Measurements from ENCODE around the gene ZAP70. TPM values are rescaled to one million over a fixed set of nuclear protein-coding genes. Genes with fewer than 3 reads are reported as not detected.

The ZAP70 gene
- total and polyA plus RNA-seq, 2 donors from 2014 or later: 0.37 to 15.0 TPM

DNA sequence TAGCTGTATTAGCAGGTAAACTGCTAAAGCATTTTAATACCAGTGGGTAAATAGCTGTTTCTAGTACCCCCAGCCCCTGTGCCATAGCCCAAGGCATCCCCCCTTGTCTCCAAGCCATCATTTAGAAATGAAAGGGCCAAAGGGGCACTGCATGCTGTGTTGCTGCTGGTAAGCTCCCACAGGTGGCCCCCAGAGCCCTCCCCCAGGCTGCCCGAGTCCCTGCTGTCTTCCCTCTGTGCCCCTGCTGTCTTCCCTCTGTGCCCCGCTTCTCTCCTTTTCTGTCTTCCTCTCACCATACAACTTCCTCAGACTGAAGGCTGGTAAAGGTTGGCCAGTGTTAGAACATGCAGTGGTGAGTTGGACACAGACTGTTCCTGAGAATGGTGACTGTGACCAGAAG is 42.1 kb downstream of the ZAP70 start:
- no peak overlapping the region for H3K4me3 ChIP-seq (ENCODE audit: low read length in 3 of 3)
- no peak for TF ChIP-seq CTCF (IDR thresholded peaks at IDR 0.05; ENCODE audit: borderline replicate concordance, extremely low read depth, insufficient read depth)
- H3K9me3 ChIP-seq (ENCODE audit: control insufficient read depth in 2 of 3, insufficient read depth in 1 of 3, low read length in 3 of 3): no peaks in the 10 kb centered on the region
- H3K9ac ChIP-seq (ENCODE audit: low read length in 3 of 3): no peak overlapping the region
- intact Hi-C loops (cut with DNase I): no loop called here
- no peak for FAIRE-seq
- no peak overlapping the region for H3K27ac ChIP-seq (ENCODE audit: low read depth in 2 of 2, low read length in 2 of 2)
- H3K4me1 ChIP-seq (ENCODE audit: control insufficient read depth in 2 of 3, insufficient read depth in 2 of 3, low read depth in 1 of 3, low read length in 3 of 3): no peaks in the 10 kb centered on the region
- no peaks in the 10 kb centered on the region for H3K27me3 ChIP-seq (ENCODE audit: control insufficient read depth, insufficient read depth, low read length)
- no peak for DNase-seq
- peaks cover 5 to 42% (median 22%) of the 10 kb centered on the region in 3 donors for H3K36me3 ChIP-seq (ENCODE audit: control insufficient read depth in 2 of 3, insufficient read depth in 3 of 3, low read length in 3 of 3)

- no peak for TF ChIP-seq CTCF (IDR thresholded peaks at IDR 0.05; ENCODE audit: borderline replicate concordance, extremely low read depth, insufficient read depth)
- intact Hi-C loops (cut with DNase I): no loop called here
- Histone ChIP-seq H3K36me3 (ENCODE audit: control insufficient read depth in 2 of 3, insufficient read depth in 3 of 3, low read length in 3 of 3) (peaks cover 5 to 47% (median 31%) of the 10 kb centered on the region in 3 donors), H3K4me3 (ENCODE audit: low read length in 3 of 3) (no peak overlapping the region), H3K4me1 (ENCODE audit: control insufficient read depth in 2 of 3, insufficient read depth in 2 of 3, low read depth in 1 of 3, low read length in 3 of 3) (no peaks in the 10 kb centered on the region), H3K9ac (ENCODE audit: low read length in 3 of 3) (no peak overlapping the region), H3K27ac (ENCODE audit: low read depth in 2 of 2, low read length in 2 of 2) (no peak overlapping the region), H3K9me3 (ENCODE audit: control insufficient read depth in 2 of 3, insufficient read depth in 1 of 3, low read length in 3 of 3) (no peaks in the 10 kb centered on the region), H3K27me3 (ENCODE audit: control insufficient read depth, insufficient read depth, low read length) (no peaks in the 10 kb centered on the region)
- DNase-seq (no peak), FAIRE-seq (no peak)
Measured at GRCh38 chr2:97757062-97757461, 43.7 kb downstream of the ZAP70 start.

DNA sequence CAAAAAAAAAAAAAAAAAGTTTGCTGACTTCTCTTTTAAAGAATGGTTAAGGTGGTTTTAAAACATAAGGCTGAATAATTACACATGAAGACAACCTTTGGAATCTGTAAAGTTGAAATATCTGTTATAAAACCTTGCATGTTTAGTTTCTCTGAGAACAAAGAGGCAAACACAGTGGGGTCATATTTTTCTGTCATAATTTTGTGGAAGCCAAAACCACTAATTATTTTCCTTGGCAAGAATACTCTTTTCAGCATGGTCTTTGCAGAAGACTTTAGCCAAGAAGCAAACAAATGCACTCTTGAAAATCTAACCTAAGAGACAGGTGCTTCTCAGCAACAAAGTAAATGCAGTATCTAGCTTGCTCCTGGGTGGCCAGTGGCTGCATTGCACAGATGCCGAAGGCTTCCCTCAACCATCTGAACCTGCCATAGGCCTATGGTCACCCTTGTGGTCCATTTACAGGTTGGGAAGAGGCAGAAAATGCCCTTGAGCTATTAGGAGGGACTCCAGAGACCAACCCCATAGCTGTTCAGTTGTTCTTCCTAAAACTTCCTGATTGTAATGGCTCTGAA is 44.8 kb downstream of the ZAP70 start:
- intact Hi-C loops (cut with DNase I): no loop called here
- H3K9ac ChIP-seq (ENCODE audit: low read length in 3 of 3): no peak overlapping the region
- DNase-seq (peak in 1 of 5 donors; percentile 7), FAIRE-seq (no peak)
- peaks cover 5 to 47% (median 34%) of the 10 kb centered on the region in 3 donors for H3K36me3 ChIP-seq (ENCODE audit: control insufficient read depth in 2 of 3, insufficient read depth in 3 of 3, low read length in 3 of 3)
- H3K4me1 ChIP-seq (ENCODE audit: control insufficient read depth in 2 of 3, insufficient read depth in 2 of 3, low read depth in 1 of 3, low read length in 3 of 3): no peaks in the 10 kb centered on the region
- H3K9me3 ChIP-seq (ENCODE audit: control insufficient read depth in 2 of 3, insufficient read depth in 1 of 3, low read length in 3 of 3): no peaks in the 10 kb centered on the region
- no peak overlapping the region for H3K27ac ChIP-seq (ENCODE audit: low read depth in 2 of 2, low read length in 2 of 2)
- H3K27me3 ChIP-seq (ENCODE audit: control insufficient read depth, insufficient read depth, low read length): no peaks in the 10 kb centered on the region
- H3K4me3 ChIP-seq (ENCODE audit: low read length in 3 of 3): no peak overlapping the region
- no peak for TF ChIP-seq CTCF (IDR thresholded peaks at IDR 0.05; ENCODE audit: borderline replicate concordance, extremely low read depth, insufficient read depth)
